DOHH2 (cell line): ENCODE results near the gene EEF1B2.
"Not testable (repeated sequence)": the region's sequence is repeated elsewhere in the genome, so short reads cannot be mapped to it uniquely, and the experiment has no call there.

Source experiments
- H3F3A ChIP-seq: fragments of 200-600 bp; sonication (generic), shearing (Covaris generic); 2 replicates; pipeline ENCODE4 v1.6.0; 2016; ENCODE audit warnings: antibody characterized with exemption, mild to moderate bottlenecking; ENCODE audit not compliant: control insufficient read depth, insufficient read depth
- H3K27ac ChIP-seq: fragments of 200-600 bp; sonication (generic); 2 replicates; pipeline ENCODE4 v1.5.1; 2014; ENCODE audit warnings: low read depth, mild to moderate bottlenecking, low read length, moderate library complexity
- H3K27me3 ChIP-seq: fragments of 200-600 bp; sonication (generic); 2 replicates; pipeline ENCODE4 v1.6.1; 2014; ENCODE audit warnings: mild to moderate bottlenecking, low read length, mixed read lengths; ENCODE audit not compliant: control insufficient read depth
- H3K36me3 ChIP-seq: fragments of 200-600 bp; sonication (generic); 2 replicates; pipeline ENCODE4 v1.6.1; 2014; ENCODE audit warnings: mild to moderate bottlenecking, low read length, moderate library complexity, mixed read lengths; ENCODE audit not compliant: control insufficient read depth
- H3K4me1 ChIP-seq: fragments of 200-600 bp; sonication (generic); 2 replicates; pipeline ENCODE4 v1.6.1; 2014; ENCODE audit warnings: mild to moderate bottlenecking, low read length, mixed read lengths; ENCODE audit not compliant: control insufficient read depth
- H3K4me2 ChIP-seq: fragments of 200-600 bp; sonication (generic); 2 replicates; pipeline ENCODE4 v1.6.0; 2014; ENCODE audit warnings: mild to moderate bottlenecking, low read length, moderate library complexity
- H3K4me3 ChIP-seq: fragments of 200-600 bp; sonication (generic); 2 replicates; pipeline ENCODE4 v1.5.1; 2014; ENCODE audit warnings: mild to moderate bottlenecking, low read length, mixed read lengths
- H3K79me2 ChIP-seq: fragments of 200-600 bp; sonication (generic); 2 replicates; pipeline ENCODE4 v1.6.1; 2014; ENCODE audit warnings: mild to moderate bottlenecking, low read length, mixed read lengths; ENCODE audit not compliant: control insufficient read depth
- H3K9me2 ChIP-seq: fragments of 200-600 bp; sonication (generic); replicated peaks from 2 replicates; pipeline ENCODE4 v1.6.1; 2014; ENCODE audit warnings: mild to moderate bottlenecking, low read length, mixed read lengths; ENCODE audit not compliant: control insufficient read depth
- H3K9me3 ChIP-seq: fragments of 200-600 bp; sonication (generic); 2 replicates; pipeline ENCODE4 v1.6.1; 2014; ENCODE audit warnings: antibody characterized with exemption, low read length, mixed read lengths; ENCODE audit not compliant: control insufficient read depth, insufficient read depth
- H4K20me1 ChIP-seq: fragments of 200-600 bp; sonication (generic); 2 replicates; pipeline ENCODE4 v1.6.0; 2014; ENCODE audit warnings: low read depth, mild to moderate bottlenecking, antibody characterized with exemption, low read length, moderate library complexity; ENCODE audit not compliant: control insufficient read depth, insufficient read depth
- CTCF ChIP-seq: fragments of 200-600 bp; sonication (generic); IDR thresholded peaks from one replicate; pipeline ENCODE4 v1.5.1; 2014; ENCODE audit warnings: antibody characterized with exemption, mild to moderate bottlenecking, low read depth, low read length; ENCODE audit not compliant: poor library complexity, severe bottlenecking
- EZH2phosphoT487 ChIP-seq: fragments of 200-600 bp; sonication (generic); IDR thresholded peaks from 2 replicates; pipeline ENCODE4 v1.6.1; 2017; ENCODE audit warnings: borderline replicate concordance, mild to moderate bottlenecking, antibody characterized with exemption, low read length, moderate library complexity, mixed read lengths

The EEF1B2 gene

GRCh38 chr2:206176121-206176520 is 16.4 kb downstream of the EEF1B2 start:
- TF ChIP-seq CTCF (no peak), EZH2phosphoT487 (no peak)
- no peaks in the 10 kb centered on the region for H4K20me1 ChIP-seq
- H3K4me2 ChIP-seq: no peak overlapping the region

DNA sequence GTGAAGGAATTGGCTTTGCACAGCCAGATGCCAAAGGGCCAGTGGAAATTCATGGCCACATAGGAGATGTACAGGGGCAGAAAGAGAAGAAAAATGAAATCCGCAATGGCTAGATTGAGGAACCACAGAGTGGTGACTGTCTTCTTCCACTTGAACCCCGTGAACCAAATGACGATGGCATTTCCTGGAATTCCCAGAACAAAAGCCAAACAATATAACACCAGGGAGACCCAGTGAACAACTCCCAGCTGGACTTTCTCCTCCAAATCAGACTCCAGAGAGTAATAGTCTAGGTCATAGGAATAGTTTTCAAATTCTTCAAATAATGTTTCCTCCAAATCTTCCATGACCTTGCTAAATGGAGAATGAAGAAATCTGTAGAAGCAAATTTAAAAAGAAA is 17.2 kb downstream of the EEF1B2 start:
- Histone ChIP-seq H4K20me1 (no peaks in the 10 kb centered on the region), H3K4me3 (no peak overlapping the region), H3F3A (no peaks in the 10 kb centered on the region), H3K9me2 (no peaks in the 10 kb centered on the region), H3K27me3 (no peaks in the 10 kb centered on the region), H3K36me3 (no peaks in the 10 kb centered on the region), H3K79me2 (no peaks in the 10 kb centered on the region), H3K27ac (no peak overlapping the region), H3K4me2 (no peak overlapping the region), H3K4me1 (no peaks in the 10 kb centered on the region), H3K9me3 (no peaks in the 10 kb centered on the region)
- no peak for TF ChIP-seq CTCF
- no peak for TF ChIP-seq EZH2phosphoT487

More at GRCh38 chr2:206176121-206176520, 16.4 kb downstream of the EEF1B2 start:
- Histone ChIP-seq H3K4me3 (no peak overlapping the region), H3K4me1 (no peaks in the 10 kb centered on the region), H3K79me2 (no peaks in the 10 kb centered on the region), H3F3A (no peaks in the 10 kb centered on the region), H3K9me3 (no peaks in the 10 kb centered on the region), H3K9me2 (no peaks in the 10 kb centered on the region), H3K27me3 (no peaks in the 10 kb centered on the region), H3K36me3 (no peaks in the 10 kb centered on the region), H3K27ac (no peak overlapping the region)

DNA sequence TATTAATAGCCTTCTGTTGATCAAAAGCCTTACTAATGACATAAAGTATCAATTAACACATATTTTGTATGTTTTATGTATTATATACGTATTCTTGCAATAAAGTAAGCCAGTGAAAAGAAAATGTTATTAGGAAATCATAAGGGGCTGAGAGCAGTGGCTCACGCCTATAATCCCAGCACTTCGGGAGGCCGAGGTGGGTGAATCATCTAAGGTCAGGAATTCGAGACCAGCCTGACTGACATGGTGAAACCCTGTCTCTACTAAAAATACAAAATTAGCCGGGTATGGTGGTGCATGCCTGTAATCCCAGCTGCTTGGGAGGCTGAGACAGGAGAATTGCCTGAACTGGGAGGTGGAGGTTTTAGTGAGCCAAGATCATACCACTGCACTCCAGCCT is 21.8 kb downstream of the EEF1B2 start:
- not testable (repeated sequence) for H3K4me3 ChIP-seq, H3K9me3 ChIP-seq, H4K20me1 ChIP-seq, H3K9me2 ChIP-seq, H3K4me1 ChIP-seq, H3K4me2 ChIP-seq, H3F3A ChIP-seq, H3K36me3 ChIP-seq, H3K27me3 ChIP-seq, H3K79me2 ChIP-seq, H3K27ac ChIP-seq

- no peaks in the 10 kb centered on the region for H4K20me1 ChIP-seq
- H3K4me3 ChIP-seq: no peak overlapping the region
- H3K9me2 ChIP-seq: no peaks in the 10 kb centered on the region
- TF ChIP-seq CTCF (no peak), EZH2phosphoT487 (no peak)
- H3K4me1 ChIP-seq: no peaks in the 10 kb centered on the region
- H3K27me3 ChIP-seq: peaks cover 13% of the 10 kb centered on the region; the same call in 1 of the 2 replicates
- H3K27ac ChIP-seq: no peak overlapping the region
- H3K79me2 ChIP-seq: no peaks in the 10 kb centered on the region
- H3K9me3 ChIP-seq: no peaks in the 10 kb centered on the region
- H3F3A ChIP-seq: no peaks in the 10 kb centered on the region
- H3K4me2 ChIP-seq: no peak overlapping the region
- H3K36me3 ChIP-seq: no peaks in the 10 kb centered on the region
These were observed 30.0 kb downstream of the EEF1B2 start for GRCh38 chr2:206189691-206190090.
